ENCODE data around the gene TMTC2. TPM values are rescaled to one million over a fixed set of nuclear protein-coding genes. Genes with fewer than 3 reads are reported as not detected.

Gene TMTC2
- total RNA-seq, 2 donors from 2014 or later, result 2.9 to 3.2 TPM

- Histone ChIP-seq H3K4me3 (no peak overlapping the region), H3K9me3 (peaks cover 0 to 6% of the 10 kb centered on the region in 2 donors), H3K27ac (no peak overlapping the region), H3K4me1 (no peaks in the 10 kb centered on the region), H3K27me3 (no peaks in the 10 kb centered on the region), H3K36me3 (peaks cover 3% of the 10 kb centered on the region)
- no peak for TF ChIP-seq CTCF (IDR thresholded peaks at IDR 0.05)
- no peak for DNase-seq (ENCODE audit: low spot score)
Observed at GRCh38 chr12:83136411-83136810, 449.7 kb downstream of the TMTC2 start.

- peaks cover 0 to 6% of the 10 kb centered on the region in 2 donors for H3K9me3 ChIP-seq
- no peak overlapping the region for H3K4me3 ChIP-seq
- DNase-seq (ENCODE audit: low spot score), result no peak
- H3K27ac ChIP-seq, result no peak overlapping the region
- H3K36me3 ChIP-seq, result no peaks in the 10 kb centered on the region
- H3K4me1 ChIP-seq, result no peaks in the 10 kb centered on the region
- no peak for TF ChIP-seq CTCF (IDR thresholded peaks at IDR 0.05)
- no peaks in the 10 kb centered on the region for H3K27me3 ChIP-seq
Observed at GRCh38 chr12:83140135-83140534, 453.4 kb downstream of the TMTC2 start.

- Histone ChIP-seq H3K27ac (no peak overlapping the region), H3K4me3 (no peak overlapping the region), H3K9me3 (peaks cover 0 to 6% of the 10 kb centered on the region in 2 donors), H3K36me3 (no peaks in the 10 kb centered on the region), H3K4me1 (peaks cover 0 to 6% of the 10 kb centered on the region in 2 donors), H3K27me3 (no peaks in the 10 kb centered on the region)
- no peak for TF ChIP-seq CTCF (IDR thresholded peaks at IDR 0.05)
- no peak for DNase-seq (ENCODE audit: low spot score)
Observed at GRCh38 chr12:83141460-83141994, 454.8 kb downstream of the TMTC2 start.

GRCh38 chr12:83142914-83143313 is 456.2 kb downstream of the TMTC2 start:
- Histone ChIP-seq H3K36me3 (no peaks in the 10 kb centered on the region), H3K4me3 (no peak overlapping the region), H3K4me1 (peaks cover 0 to 6% of the 10 kb centered on the region in 2 donors), H3K27me3 (no peaks in the 10 kb centered on the region), H3K27ac (no peak overlapping the region), H3K9me3 (peaks cover 0 to 6% of the 10 kb centered on the region in 2 donors)
- TF ChIP-seq CTCF (IDR thresholded peaks at IDR 0.05), result no peak
- no peak for DNase-seq (ENCODE audit: low spot score)

- Histone ChIP-seq H3K9me3 (peaks cover 0 to 6% of the 10 kb centered on the region in 2 donors), H3K4me1 (peaks cover 0 to 6% of the 10 kb centered on the region in 2 donors), H3K4me3 (no peak overlapping the region), H3K27ac (no peak overlapping the region), H3K27me3 (no peaks in the 10 kb centered on the region), H3K36me3 (no peaks in the 10 kb centered on the region)
- DNase-seq (ENCODE audit: low spot score), result no peak
- no peak for TF ChIP-seq CTCF (IDR thresholded peaks at IDR 0.05)
Observed at GRCh38 chr12:83143950-83144349, 457.2 kb downstream of the TMTC2 start.

- H3K27ac ChIP-seq, result no peak overlapping the region
- DNase-seq (ENCODE audit: low spot score), result no peak
Observed at GRCh38 chr12:83145325-83145840, 458.7 kb downstream of the TMTC2 start.

More at GRCh38 chr12:83145325-83145840, 458.7 kb downstream of the TMTC2 start:
- no peaks in the 10 kb centered on the region for H3K27me3 ChIP-seq
- H3K4me1 ChIP-seq, result peaks cover 0 to 6% of the 10 kb centered on the region in 2 donors
- no peak overlapping the region for H3K4me3 ChIP-seq
- H3K9me3 ChIP-seq, result no peaks in the 10 kb centered on the region
- no peaks in the 10 kb centered on the region for H3K36me3 ChIP-seq
- TF ChIP-seq CTCF (IDR thresholded peaks at IDR 0.05), result no peak
